HG03439 (cell line): Measurements from ENCODE around the gene DNLZ.

Experiments
- ATAC-seq: cut with Tn5 transposase; IDR thresholded peaks from one replicate; pipeline ENCODE4 v1.9.1; 2021; ENCODE audit warnings: mild to moderate bottlenecking, moderate library complexity; ENCODE audit not compliant: unreplicated experiment

Gene DNLZ

GRCh38 chr9:136345281-136346156, 18.0 kb downstream of the DNLZ start:
- ATAC-seq, result no peak

GRCh38 chr9:136344544-136345280, 18.8 kb downstream of the DNLZ start:
- ATAC-seq, result no peak

GRCh38 chr9:136343884-136344269, 19.7 kb downstream of the DNLZ start:
- no peak for ATAC-seq

GRCh38 chr9:136343121-136343883, 20.2 kb downstream of the DNLZ start:
- no peak for ATAC-seq

- ATAC-seq, result no peak
These were observed 21.1 kb downstream of the DNLZ start for GRCh38 chr9:136342181-136343120.

GRCh38 chr9:136341769-136342168, 21.8 kb downstream of the DNLZ start:
- no peak for ATAC-seq

- ATAC-seq, result no peak
These were observed 22.4 kb downstream of the DNLZ start for GRCh38 chr9:136341042-136341655.

GRCh38 chr9:136340356-136341041, 23.0 kb downstream of the DNLZ start:
- no peak for ATAC-seq

GRCh38 chr9:136339958-136340310, 23.6 kb downstream of the DNLZ start:
- no peak for ATAC-seq

GRCh38 chr9:136339173-136339957, 24.2 kb downstream of the DNLZ start:
- ATAC-seq, result no peak

GRCh38 chr9:136338511-136338910, 25.0 kb downstream of the DNLZ start:
- ATAC-seq, result no peak

- no peak for ATAC-seq
These were observed 25.8 kb downstream of the DNLZ start for GRCh38 chr9:136337416-136338395.

- ATAC-seq, result no peak
These were observed 26.7 kb downstream of the DNLZ start for GRCh38 chr9:136336881-136337280.

- ATAC-seq, result no peak
These were observed 27.2 kb downstream of the DNLZ start for GRCh38 chr9:136336156-136336870.

- ATAC-seq, result no peak
These were observed 28.0 kb downstream of the DNLZ start for GRCh38 chr9:136335296-136336155.

- ATAC-seq, result no peak
These were observed 29.0 kb downstream of the DNLZ start for GRCh38 chr9:136334541-136334940.
